NCI-H460 (cell line): ENCODE data around the gene C1orf35. TPM values are rescaled to one million over a fixed set of nuclear protein-coding genes. Genes with fewer than 3 reads are reported as not detected.

ENCODE experiments used
- DNase-seq: peaks from one replicate; pipeline ENCODE4 v3.0.0-alpha.2; 2016; ENCODE audit warnings: low read depth; ENCODE audit errors: extremely low read depth
- total RNA-seq: library from RNA; depleted of rRNA; stranded (reverse); fragments of >200 nt; shearing (Covaris generic); gene quantifications from 2 replicates; pipeline ENCODE4 v1.2.3, GENCODE V29; 2014

Gene C1orf35
- total RNA-seq, 1 experiment from 2014 or later = 23.8 TPM

- DNase-seq = no peak
These were observed 21.4 kb downstream of the C1orf35 start for GRCh38 chr1:228081578-228082213.

DNA sequence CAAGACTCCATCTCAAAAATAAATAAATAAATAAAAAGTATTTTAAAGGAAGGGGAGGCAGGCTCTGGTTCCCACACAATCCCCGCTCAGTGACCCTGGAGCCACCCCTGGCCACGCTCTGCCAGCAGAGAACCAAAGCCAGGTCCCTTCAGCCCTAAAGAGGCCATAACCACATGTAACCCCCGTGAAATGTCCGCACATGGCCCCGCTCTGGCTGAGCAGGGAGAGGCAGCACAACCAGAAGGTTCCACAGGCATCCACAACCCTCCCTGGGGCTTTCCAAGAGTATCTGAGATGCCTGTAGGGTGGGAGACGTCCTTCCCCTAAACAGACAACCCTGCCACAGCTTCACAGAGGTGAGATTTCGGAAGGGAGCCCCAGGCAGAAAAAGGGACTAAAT is 22.0 kb downstream of the C1orf35 start:
- DNase-seq = no peak

GRCh38 chr1:228079601-228080263 is 23.4 kb downstream of the C1orf35 start:
- DNase-seq = no peak

DNA sequence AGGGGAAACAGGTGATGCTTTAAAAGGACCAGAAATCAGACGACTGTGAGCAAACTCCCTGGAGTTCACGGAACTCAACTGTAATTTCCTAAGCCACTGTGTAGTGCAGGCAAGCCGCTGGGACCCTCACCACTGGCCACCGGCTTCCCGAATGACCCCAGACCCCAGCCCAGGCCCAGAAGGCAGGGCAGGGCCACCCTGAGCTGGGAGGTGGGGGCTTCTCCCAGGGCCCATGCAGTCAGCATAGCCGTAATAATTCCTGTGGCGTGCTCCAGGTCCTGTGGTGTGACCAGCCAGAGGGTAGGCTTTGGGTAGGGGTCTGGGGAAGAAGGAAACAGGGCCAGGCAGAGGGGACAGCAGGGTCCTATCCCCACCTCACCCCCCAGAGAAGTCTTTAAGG is 24.1 kb downstream of the C1orf35 start:
- DNase-seq = no peak

DNA sequence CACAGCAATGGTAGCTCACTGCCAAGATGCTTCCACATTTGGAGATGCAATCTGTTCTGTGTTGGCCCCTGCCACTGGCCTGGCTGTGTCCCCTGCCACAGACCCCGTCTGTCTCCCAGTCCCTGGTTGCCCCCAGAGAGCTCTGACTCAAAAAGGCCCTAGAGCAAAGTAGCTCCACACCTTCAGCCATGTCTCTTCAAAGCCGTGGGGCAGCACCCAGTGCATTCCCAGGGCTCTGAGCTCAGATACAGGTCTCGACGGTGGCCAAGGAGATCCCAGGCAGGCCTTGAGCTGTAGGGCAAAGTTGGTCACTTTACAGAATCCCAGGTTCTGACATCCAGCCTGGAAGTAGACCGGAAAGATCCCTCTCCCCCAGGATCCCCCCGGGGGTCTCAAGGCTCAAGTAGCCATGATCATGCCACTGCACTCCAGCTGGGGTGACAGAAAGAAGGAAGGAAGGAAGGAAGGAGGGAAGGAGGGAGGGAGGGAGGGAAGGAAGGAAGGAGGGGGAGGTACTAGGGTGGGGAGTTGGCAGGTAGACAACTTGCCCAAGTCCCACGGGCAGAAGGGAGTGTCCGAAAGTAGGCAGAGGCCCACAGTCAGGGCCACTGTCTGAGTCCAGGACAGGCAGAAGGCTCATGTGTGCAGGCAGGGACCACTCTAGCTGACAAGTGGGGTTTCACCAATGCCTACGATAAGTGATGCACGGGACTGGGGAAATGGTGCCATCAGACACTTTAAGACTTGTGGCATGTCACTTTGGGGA is 25.4 kb downstream of the C1orf35 start:
- no peak for DNase-seq

- no peak for DNase-seq
These were observed 26.2 kb downstream of the C1orf35 start for GRCh38 chr1:228076796-228077430.

DNA sequence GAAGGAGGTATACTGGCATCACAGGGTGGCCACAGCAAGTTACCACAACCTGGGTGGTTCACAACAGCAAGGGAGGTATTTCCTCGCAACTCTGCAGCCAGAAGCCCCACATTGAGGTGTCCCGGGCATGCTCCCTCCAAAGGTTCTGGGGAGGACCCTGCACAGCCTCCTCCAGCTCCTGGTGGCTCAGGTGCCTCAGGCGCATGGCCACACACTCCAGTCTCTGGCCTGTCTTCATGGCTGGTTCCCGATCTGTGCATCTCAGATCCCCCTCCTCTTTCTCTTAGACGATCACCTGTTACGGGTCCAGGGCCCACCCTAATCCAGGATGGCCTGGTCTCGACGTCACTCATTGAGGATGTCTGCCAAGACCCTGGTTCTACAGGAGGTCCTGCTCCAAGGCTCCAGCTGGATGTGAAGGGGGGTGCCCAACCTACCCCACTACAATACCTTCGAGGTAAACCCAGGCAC is 27.3 kb downstream of the C1orf35 start:
- DNase-seq = no peak

DNA sequence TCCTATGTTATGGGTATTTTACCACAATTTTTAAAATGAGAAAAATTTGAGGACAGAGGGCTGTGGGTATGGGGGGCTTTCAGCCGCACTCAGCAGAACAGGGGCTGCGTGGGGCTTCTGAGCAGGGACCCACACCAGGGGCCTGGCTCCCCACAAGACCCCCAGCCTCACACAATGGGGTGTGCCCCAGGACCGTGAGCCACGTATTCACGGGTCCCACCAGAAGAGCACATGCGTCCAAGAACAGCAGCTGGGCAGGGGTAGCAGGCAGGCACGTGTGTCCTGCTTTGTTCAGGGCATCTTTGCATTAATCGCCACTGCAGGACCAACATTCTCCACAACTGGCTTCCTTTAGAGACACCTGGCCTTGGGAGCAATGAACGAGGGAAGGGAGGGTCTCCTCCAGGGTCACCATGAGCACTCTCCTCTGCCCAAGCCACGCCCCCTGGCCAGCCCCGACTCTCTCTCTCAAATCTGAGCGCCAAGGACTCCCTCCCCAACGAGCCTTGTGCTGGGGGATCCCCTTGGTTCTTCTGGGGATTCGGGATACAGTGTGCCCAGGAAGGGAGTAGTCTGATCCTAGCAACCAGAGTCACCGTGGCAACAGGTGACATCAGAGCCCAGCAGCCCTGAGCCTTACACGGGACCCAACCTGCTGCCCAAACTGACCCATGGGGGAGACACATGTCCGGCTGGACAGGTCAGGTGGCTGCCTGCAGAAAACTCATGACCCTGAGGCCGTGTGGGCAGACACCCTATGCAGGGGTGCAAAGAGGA is 28.0 kb downstream of the C1orf35 start:
- no peak for DNase-seq

DNA sequence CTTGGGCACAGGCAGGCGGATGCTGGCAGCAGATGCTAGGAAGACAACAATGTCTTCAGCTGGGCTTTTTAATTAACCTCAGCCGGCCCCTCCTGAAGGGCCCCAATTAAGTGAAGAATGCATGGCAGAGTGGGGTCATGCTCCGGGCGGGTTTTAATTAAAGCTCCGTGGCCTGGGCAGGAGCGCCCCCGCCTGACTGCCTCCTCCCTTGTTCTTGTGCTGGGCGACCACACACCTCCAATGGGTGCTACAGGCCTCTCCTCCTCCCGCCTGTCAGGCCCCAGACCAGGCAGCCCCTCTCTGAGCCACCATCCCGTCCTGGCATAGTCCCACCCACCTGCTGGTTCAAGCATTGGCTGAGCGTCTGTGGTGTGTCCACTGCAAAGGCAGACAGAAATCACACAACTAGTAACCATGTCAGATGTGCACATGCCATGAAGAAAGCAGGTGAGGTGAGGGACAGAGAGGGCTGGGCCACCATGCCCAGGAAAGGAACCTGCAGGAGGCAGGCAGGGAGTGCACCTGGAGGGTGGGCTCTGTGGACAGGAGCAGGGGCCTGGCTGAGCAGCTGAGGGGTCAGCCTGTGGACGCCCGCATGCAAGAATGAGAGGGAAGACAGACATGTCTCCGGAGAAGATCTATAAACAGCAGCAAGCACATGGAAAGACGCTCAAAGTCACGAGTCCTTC is 29.1 kb downstream of the C1orf35 start:
- DNase-seq = no peak

DNA sequence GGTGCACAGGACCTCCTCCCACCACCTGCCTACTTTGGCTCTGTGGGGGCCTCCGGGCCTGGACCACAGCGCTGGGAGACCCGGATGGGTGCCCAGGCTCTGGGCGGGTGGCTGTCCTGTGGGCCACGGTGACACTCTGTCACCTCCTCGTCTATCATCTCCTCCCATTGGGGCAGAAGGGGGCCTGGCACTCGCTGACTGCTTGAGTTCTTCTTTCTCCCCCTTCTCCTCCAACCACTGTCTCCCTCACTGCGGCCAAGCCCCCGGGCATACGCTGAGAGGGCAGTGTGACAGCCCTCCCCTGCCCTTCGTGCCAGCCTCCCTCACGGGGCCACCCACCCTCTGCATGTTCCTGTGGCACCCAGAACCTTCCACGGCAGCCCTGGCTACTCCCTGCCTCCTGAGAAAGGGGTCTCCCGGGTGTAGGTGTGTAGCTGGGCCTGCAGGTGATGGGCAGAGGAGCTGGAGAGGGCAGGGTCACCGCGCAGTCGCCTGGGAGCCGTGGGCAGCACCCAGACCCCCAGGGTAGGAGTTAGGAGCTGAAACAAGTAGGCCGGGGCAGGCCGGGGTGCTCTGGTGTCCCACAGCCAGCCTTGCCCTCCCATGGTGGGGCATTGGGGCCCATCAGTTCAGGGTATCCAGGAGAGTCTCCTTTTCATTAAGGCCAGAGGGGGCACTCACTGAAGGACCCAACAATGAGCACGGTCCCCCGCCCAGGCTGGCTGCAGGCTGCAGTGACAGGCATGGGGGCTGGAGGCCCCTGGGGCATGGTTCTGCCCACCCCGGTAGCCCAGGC is 29.9 kb downstream of the C1orf35 start:
- DNase-seq = no peak

DNA sequence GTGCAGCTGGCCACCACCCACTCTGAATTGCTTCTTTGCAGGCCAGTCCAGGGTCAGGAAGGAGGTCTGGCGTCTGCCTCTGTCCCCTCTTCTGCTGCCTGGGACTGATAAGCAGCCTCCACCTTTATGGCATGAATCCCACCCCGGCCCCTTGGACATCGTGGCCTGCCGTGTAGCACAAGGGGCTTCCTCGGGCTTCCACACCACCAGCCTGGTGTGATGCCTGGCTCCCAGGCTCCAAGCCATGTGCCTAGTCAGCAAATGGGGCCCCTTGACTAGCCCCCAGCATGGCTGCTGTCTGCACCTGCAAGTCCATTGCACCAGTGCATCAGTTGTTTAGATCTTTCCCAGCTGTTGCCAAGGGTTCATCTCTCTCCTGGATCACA is 30.5 kb downstream of the C1orf35 start:
- no peak for DNase-seq

GRCh38 chr1:228071839-228072657 is 31.1 kb downstream of the C1orf35 start:
- DNase-seq = no peak

GRCh38 chr1:228070851-228071250 is 32.3 kb downstream of the C1orf35 start:
- DNase-seq = no peak

GRCh38 chr1:228070173-228070572 is 33.0 kb downstream of the C1orf35 start:
- DNase-seq = no peak

GRCh38 chr1:228068359-228068758 is 34.8 kb downstream of the C1orf35 start:
- no peak for DNase-seq

DNA sequence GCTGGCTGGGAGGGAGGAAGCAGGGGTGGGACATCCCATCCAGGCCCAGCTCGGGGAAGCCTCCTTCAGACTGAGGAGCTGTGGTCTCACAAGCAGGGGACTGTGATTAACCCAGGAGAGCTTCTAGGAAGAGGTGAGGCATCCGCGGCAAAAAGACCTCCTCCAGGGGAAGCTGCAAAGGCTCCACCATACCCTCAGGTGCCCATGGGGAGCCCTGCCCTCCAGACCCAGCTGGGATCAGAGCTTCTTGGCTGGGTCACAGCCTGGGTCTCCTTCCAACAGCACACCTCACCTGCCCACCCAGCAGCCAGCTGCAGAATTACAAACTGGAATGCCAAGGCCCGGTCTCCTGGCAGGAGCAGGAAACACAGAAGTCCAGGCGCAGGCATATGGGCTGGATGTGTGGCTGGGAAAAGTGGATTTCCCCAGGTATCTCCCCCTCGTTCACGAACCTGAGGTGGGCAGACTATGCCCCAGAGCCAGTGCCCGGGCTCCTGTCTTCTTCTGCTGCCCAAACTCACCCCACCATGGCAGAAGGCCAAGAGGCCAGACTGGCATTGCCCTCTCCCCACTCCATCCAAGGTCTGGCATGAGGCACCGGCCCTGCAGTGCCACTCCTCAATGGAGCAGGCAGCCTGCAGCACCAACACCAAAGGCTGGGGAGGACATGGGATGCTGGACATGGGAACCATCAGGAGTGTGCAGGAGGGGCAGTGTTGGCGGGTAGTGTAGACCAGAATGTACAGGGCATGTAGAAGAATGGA is 36.1 kb downstream of the C1orf35 start:
- DNase-seq = no peak

DNA sequence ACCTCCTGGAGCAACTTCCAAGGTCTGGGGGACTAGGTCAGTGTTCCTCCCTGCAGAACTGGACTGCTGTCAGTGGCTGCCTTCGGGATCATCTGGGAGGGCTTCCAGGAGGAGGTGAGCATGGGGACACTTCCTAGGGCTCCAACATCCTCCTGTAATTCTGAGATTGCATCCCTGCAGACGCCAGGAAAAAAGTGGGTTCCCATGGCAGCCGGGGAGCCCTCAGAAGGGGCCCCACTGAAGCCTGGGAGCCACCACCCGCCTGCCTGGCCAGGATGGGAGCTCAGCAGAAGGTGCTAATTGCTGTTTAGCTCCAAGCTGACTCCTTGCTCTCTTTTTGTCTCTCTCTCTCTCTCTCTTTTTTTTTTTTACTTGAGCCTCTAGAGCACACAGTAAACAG is 36.7 kb downstream of the C1orf35 start:
- no peak for DNase-seq
